D721Med (cell line): ENCODE results near the gene KNG1.

ENCODE experiments used
- DNase-seq: peaks from one replicate; pipeline ENCODE4 v3.0.0; 2011; ENCODE audit warnings: low spot score; ENCODE audit not compliant: insufficient read length
- FAIRE-seq: peaks from 2 replicates; lab custom pipeline; 2011; peaks lifted over from hg19 to GRCh38; lab: Jason Lieb, UNC
- TF ChIP-seq, protein P1 (sequence below): IDR thresholded peaks from 2 replicates; pipeline ENCODE4 v1.5.1; 2012; ENCODE audit warnings: mild to moderate bottlenecking, control low read depth; ENCODE audit not compliant: insufficient read depth; ENCODE audit errors: missing control alignments

The KNG1 gene

DNA sequence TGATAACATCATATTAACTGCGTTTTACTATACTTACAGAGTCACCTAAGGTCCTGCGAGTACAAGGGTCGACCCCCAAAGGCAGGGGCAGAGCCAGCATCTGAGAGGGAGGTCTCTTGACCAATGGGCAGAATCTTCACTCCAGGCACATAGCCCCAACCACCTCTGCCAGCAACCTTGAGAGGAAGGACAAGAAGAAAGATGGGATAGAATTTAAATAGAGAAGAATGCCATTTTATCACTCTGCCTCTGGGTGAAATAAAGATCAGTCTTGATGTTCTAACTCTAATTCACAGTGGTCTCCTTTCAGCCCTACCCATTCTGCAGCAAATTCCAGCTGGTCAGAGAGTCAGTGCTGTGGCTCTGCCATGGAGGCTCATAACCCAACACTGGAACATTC lies 26.5 kb downstream of the KNG1 start:
- FAIRE-seq (no peak), DNase-seq (no peak)
- TF ChIP-seq, protein P1, sequence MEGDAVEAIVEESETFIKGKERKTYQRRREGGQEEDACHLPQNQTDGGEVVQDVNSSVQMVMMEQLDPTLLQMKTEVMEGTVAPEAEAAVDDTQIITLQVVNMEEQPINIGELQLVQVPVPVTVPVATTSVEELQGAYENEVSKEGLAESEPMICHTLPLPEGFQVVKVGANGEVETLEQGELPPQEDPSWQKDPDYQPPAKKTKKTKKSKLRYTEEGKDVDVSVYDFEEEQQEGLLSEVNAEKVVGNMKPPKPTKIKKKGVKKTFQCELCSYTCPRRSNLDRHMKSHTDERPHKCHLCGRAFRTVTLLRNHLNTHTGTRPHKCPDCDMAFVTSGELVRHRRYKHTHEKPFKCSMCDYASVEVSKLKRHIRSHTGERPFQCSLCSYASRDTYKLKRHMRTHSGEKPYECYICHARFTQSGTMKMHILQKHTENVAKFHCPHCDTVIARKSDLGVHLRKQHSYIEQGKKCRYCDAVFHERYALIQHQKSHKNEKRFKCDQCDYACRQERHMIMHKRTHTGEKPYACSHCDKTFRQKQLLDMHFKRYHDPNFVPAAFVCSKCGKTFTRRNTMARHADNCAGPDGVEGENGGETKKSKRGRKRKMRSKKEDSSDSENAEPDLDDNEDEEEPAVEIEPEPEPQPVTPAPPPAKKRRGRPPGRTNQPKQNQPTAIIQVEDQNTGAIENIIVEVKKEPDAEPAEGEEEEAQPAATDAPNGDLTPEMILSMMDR = no peak

DNA sequence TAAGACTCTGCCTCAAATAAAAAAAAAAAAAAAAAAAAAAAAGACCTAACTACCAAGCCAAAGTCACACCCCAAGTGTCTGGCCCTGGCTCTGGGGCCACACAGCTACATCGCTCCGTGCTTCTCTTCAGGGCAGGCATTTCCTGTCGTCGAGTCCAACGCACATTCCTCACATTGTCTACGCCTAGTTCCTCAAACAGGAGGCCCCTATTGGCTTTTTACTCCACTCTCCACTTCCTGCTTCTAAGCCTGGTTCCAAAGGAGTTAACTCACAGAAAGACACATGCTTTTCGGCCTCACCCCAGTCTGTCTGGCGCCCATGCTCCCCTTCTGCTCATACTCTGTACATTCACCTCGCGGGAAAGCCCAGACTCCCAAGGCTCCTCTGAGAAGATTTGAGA lies 28.8 kb downstream of the KNG1 start:
- DNase-seq (no peak), FAIRE-seq (no peak)
- TF ChIP-seq, protein P1 = no peak

DNA sequence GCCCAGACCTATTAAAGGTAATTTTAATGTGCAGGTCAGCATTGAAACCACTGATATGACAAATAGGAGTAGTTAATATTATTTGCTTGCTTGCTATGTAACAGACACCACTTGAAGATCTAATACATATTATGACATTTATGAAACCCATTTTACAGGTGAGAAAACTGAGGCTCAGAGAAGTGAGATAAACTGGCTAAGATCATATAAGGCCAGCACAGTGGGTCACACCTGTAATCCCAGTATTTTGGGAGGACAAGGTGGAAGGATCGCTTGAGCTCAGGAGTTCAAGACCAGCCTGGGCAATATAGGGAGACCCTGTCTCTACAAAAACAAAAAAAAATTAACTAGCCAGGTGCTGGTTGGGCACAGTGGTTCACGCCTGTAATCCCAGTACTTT lies 33.2 kb downstream of the KNG1 start:
- DNase-seq (no peak), FAIRE-seq (no peak)
- TF ChIP-seq, protein P1 = no peak

DNA sequence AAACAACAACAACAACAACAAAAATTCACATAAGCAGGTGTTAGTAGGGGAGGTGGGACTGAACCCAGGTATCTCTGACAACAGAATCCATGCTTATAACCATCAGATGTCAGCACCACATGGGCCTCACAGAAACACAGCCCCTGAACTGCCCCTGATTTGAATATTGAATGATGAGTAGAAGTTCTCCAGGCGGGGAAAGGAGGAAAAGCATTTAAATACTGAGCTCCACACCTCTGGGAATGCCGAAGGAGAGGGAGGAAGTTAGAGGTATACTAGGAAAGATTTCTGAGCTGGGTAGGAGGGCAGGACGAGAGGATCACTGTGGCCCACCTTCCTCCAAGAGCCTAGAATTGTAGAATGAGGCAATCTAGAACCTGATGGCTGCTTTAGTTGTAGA lies 34.3 kb downstream of the KNG1 start:
- TF ChIP-seq, protein P1 = no peak
- DNase-seq (no peak), FAIRE-seq (no peak)

DNA sequence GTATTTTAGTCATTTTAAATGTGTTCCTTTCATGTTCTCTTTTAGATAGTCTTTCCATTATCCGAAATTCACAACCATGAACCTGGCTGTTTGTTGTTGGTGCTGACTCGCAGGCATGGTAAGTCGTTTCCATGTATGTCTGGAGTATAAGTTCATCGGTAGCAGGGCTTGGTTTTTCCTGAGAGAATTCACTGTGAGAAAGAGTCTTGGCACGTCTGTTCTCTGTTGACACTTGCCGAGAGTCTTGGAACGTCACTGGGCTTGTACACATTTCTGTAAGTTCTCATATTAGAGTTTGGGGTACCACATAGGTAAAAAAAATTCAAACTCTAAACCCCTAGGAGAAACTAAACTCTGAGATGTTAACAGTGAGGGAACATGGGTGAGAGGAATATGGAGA lies 36.8 kb downstream of the KNG1 start:
- TF ChIP-seq, protein P1 = no peak
- no peak for FAIRE-seq
- no peak for DNase-seq

DNA sequence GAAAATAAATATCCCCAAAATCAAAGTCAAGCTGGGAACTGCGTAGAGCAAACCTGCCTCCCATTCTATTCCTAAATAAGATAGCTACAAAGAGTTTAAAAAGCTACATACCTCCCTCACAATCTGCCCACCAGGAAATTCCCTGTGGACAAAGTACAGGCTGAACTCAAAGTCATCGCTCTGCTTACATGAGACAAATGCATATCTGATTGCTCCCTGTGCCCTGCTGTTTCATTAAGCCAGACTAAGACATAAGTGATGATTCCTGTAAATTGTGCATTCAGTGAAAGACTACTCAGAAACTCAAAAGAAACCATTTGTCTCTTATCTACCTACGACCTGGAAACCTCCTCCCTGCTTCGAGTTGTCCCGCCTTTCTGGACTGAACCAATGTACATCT lies 37.7 kb downstream of the KNG1 start:
- FAIRE-seq (no peak), DNase-seq (no peak)
- TF ChIP-seq, protein P1 = no peak

DNA sequence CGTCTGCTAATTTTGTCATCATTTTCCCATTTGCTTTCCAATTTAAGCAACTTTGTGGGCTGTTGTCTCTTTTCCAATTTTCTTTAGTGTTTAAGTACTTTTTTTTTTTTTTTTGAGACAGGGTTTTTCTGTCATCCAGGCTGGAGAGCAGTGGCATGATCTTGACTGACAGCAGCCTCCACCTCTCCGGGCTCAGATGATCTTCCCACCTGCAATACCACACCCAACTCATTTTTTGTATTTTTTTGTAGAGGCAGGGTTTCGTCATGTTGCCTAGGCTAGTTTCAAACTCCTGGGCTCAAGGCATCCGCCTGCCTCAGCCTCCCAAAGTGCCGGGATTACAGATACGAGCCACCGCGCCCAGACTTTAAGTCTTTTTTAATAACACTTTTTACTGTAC lies 40.1 kb downstream of the KNG1 start:
- TF ChIP-seq, protein P1 = no peak
- no peak for FAIRE-seq
- no peak for DNase-seq
